Astrocyte (in vitro differentiated cells and primary cell): ENCODE measurements around the gene RAB4A. TPM values are rescaled to one million over a fixed set of nuclear protein-coding genes. Genes with fewer than 3 reads are reported as not detected.
A peak's percentile ranks its signal among the peaks of the same experiment; 100 is the strongest.

ENCODE experiments used
- DNase-seq: peaks from one replicate; pipeline ENCODE4 v3.0.0-alpha.2; 2010; ENCODE audit warnings: low read depth
- FAIRE-seq: peaks from 2 replicates; lab custom pipeline; 2011; peaks lifted over from hg19 to GRCh38; lab: Jason Lieb, UNC
- H2AFZ ChIP-seq: 2 replicates; pipeline ENCODE4 v1.6.0; 2012; ENCODE audit warnings: low read depth, low read length, inconsistent platforms
- H3K27ac ChIP-seq: 2 replicates; pipeline ENCODE4 v1.5.1; 2011; ENCODE audit warnings: low read depth, low read length, inconsistent platforms
- H3K27me3 ChIP-seq: 2 replicates; pipeline ENCODE4 v1.6.0; 2011; ENCODE audit warnings: low read length, inconsistent platforms; ENCODE audit not compliant: insufficient read depth
- H3K36me3 ChIP-seq: 2 replicates; pipeline ENCODE4 v1.5.1; 2011; ENCODE audit warnings: low read length, inconsistent platforms; ENCODE audit not compliant: insufficient read depth
- H3K4me1 ChIP-seq: 2 replicates; pipeline ENCODE4 v1.5.1; 2011; ENCODE audit warnings: low read length, inconsistent platforms; ENCODE audit not compliant: insufficient read depth
- H3K4me2 ChIP-seq: 2 replicates; pipeline ENCODE4 v1.6.0; 2012; ENCODE audit warnings: low read length, inconsistent platforms
- H3K4me3 ChIP-seq: 2 replicates; pipeline ENCODE4 v1.5.1; 2011; ENCODE audit warnings: low read depth, mild to moderate bottlenecking, low read length, inconsistent platforms; ENCODE audit not compliant: insufficient read depth
- H3K79me2 ChIP-seq: 2 replicates; pipeline ENCODE4 v1.6.0; 2012; ENCODE audit warnings: mild to moderate bottlenecking, low read length, inconsistent platforms; ENCODE audit not compliant: insufficient read depth
- H3K9ac ChIP-seq: 2 replicates; pipeline ENCODE4 v1.6.0; 2012; ENCODE audit warnings: mild to moderate bottlenecking, low read length, inconsistent platforms
- H3K9me3 ChIP-seq: 2 replicates; pipeline ENCODE4 v1.5.1; 2012; ENCODE audit warnings: low read depth, mild to moderate bottlenecking, low read length, inconsistent platforms; ENCODE audit not compliant: insufficient read depth
- H4K20me1 ChIP-seq: 2 replicates; pipeline ENCODE4 v1.6.0; 2012; ENCODE audit warnings: low read length, inconsistent platforms; ENCODE audit not compliant: insufficient read depth
- H3K27ac Mint-ChIP-seq: one replicate; pipeline ENCODE4 v1.8.0; 2021; ENCODE audit warnings: mild to moderate bottlenecking, mixed read lengths; ENCODE audit not compliant: unreplicated experiment
- H3K27me3 Mint-ChIP-seq: one replicate; pipeline ENCODE4 v1.8.0; 2021; ENCODE audit warnings: low read depth, mixed read lengths; ENCODE audit not compliant: unreplicated experiment
- H3K36me3 Mint-ChIP-seq: one replicate; pipeline ENCODE4 v1.8.0; 2021; ENCODE audit warnings: low read depth, mixed read lengths; ENCODE audit not compliant: unreplicated experiment
- H3K4me1 Mint-ChIP-seq: one replicate; pipeline ENCODE4 v1.8.0; 2021; ENCODE audit warnings: low read depth, mixed read lengths; ENCODE audit not compliant: unreplicated experiment
- H3K4me3 Mint-ChIP-seq: one replicate; pipeline ENCODE4 v1.8.0; 2021; ENCODE audit warnings: mild to moderate bottlenecking, moderate library complexity, mixed read lengths; ENCODE audit not compliant: unreplicated experiment
- H3K9me3 Mint-ChIP-seq: one replicate; pipeline ENCODE4 v1.8.0; 2021; ENCODE audit warnings: mild to moderate bottlenecking, mixed read lengths; ENCODE audit not compliant: unreplicated experiment
- CTCF ChIP-seq: IDR thresholded peaks from 2 replicates; pipeline ENCODE4 v1.5.1; 2011; ENCODE audit warnings: low read depth, mild to moderate bottlenecking, inconsistent platforms, low read length, moderate library complexity; ENCODE audit not compliant: insufficient read depth
- EZH2 ChIP-seq: IDR thresholded peaks from 2 replicates; pipeline ENCODE4 v1.6.1; 2012; ENCODE audit warnings: mild to moderate bottlenecking, low read length, inconsistent platforms; ENCODE audit not compliant: insufficient read depth
- total RNA-seq: library from RNA; stranded (reverse); gene quantifications from 2 replicates; pipeline ENCODE4 v1.2.1, GENCODE V29; 2021

Gene RAB4A
- total RNA-seq, 1 donor from 2014 or later, result 58.6 TPM

GRCh38 chr1:229310833-229311232, 39.9 kb downstream of the RAB4A start:
- no peaks in the 10 kb centered on the region for H3K9me3 ChIP-seq
- no peaks in the 10 kb centered on the region for H3K9me3 Mint-ChIP-seq
- H3K27ac Mint-ChIP-seq, result no peak overlapping the region
- H3K4me3 Mint-ChIP-seq, result no peak overlapping the region
- peaks cover 3% of the 10 kb centered on the region for H3K36me3 ChIP-seq
- DNase-seq (peak; percentile 41), FAIRE-seq (no peak)
- H3K79me2 ChIP-seq, result no peaks in the 10 kb centered on the region
- H3K4me1 Mint-ChIP-seq, result peaks cover 5% of the 10 kb centered on the region
- H3K4me1 ChIP-seq, result no peaks in the 10 kb centered on the region
- H4K20me1 ChIP-seq, result no peaks in the 10 kb centered on the region
- peaks cover 15% of the 10 kb centered on the region for H3K36me3 Mint-ChIP-seq
- TF ChIP-seq EZH2, result no peak
- TF ChIP-seq CTCF, result no peak
- no peak overlapping the region for H3K4me3 ChIP-seq
- no peak overlapping the region for H3K27ac ChIP-seq
- no peaks in the 10 kb centered on the region for H3K27me3 Mint-ChIP-seq
- no peaks in the 10 kb centered on the region for H3K27me3 ChIP-seq
- H3K9ac ChIP-seq, result no peak overlapping the region
- no peak overlapping the region for H3K4me2 ChIP-seq
- no peak overlapping the region for H2AFZ ChIP-seq

GRCh38 chr1:229316166-229316565, 45.3 kb downstream of the RAB4A start:
- FAIRE-seq, result no peak
- H3K4me2 ChIP-seq, result no peak overlapping the region
- no peak overlapping the region for H2AFZ ChIP-seq
- no peak overlapping the region for H3K9ac ChIP-seq
- Mint-ChIP-seq H3K4me3 (no peak overlapping the region), H3K36me3 (peaks cover 5% of the 10 kb centered on the region), H3K27ac (no peak overlapping the region), H3K9me3 (no peaks in the 10 kb centered on the region), H3K4me1 (peaks cover 9% of the 10 kb centered on the region), H3K27me3 (no peaks in the 10 kb centered on the region)
- H3K4me3 ChIP-seq, result no peak overlapping the region
- H3K36me3 ChIP-seq, result peaks cover 5% of the 10 kb centered on the region
- peaks cover 6% of the 10 kb centered on the region for H3K4me1 ChIP-seq
- TF ChIP-seq CTCF, result no peak
- TF ChIP-seq EZH2, result no peak
- H3K79me2 ChIP-seq, result no peaks in the 10 kb centered on the region
- H3K27ac ChIP-seq, result no peak overlapping the region
- no peaks in the 10 kb centered on the region for H3K27me3 ChIP-seq
- no peaks in the 10 kb centered on the region for H4K20me1 ChIP-seq
- no peak for DNase-seq
- no peaks in the 10 kb centered on the region for H3K9me3 ChIP-seq

GRCh38 chr1:229318056-229318455, 47.1 kb downstream of the RAB4A start:
- Histone ChIP-seq H3K36me3 (peaks cover 9% of the 10 kb centered on the region), H3K4me1 (peaks cover 6% of the 10 kb centered on the region), H3K9me3 (no peaks in the 10 kb centered on the region), H3K79me2 (no peaks in the 10 kb centered on the region), H4K20me1 (no peaks in the 10 kb centered on the region), H2AFZ (no peak overlapping the region), H3K4me2 (peak overlapping the region; percentile 47), H3K27me3 (no peaks in the 10 kb centered on the region), H3K4me3 (no peak overlapping the region), H3K27ac (no peak overlapping the region), H3K9ac (no peak overlapping the region)
- Mint-ChIP-seq H3K27ac (peak overlapping the region; percentile 67), H3K9me3 (no peaks in the 10 kb centered on the region), H3K36me3 (peaks cover 2% of the 10 kb centered on the region), H3K4me1 (peaks cover 11% of the 10 kb centered on the region), H3K27me3 (no peaks in the 10 kb centered on the region), H3K4me3 (no peak overlapping the region)
- TF ChIP-seq EZH2, result no peak
- TF ChIP-seq CTCF, result no peak
- peak; percentile 59 for DNase-seq
- FAIRE-seq, result peak; percentile 29
